ENCODE data around the gene ADARB2.
"Not testable (repeated sequence)": the region's sequence is repeated elsewhere in the genome, so short reads cannot be mapped to it uniquely, and the experiment has no call there.

ADARB2 gene

GRCh38 chr10:1434912-1435692 is 302.2 kb downstream of the ADARB2 start:
- ATAC-seq (ENCODE audit: low read depth) (no peak), DNase-seq (ENCODE audit: low spot score in 2 of 2) (no peak)
- peaks cover under 1% of the 10 kb centered on the region for H3K9me3 Mint-ChIP-seq
- no peak overlapping the region for H3K27ac Mint-ChIP-seq
- H3K27me3 Mint-ChIP-seq = no peaks in the 10 kb centered on the region
- no peaks in the 10 kb centered on the region for H3K36me3 Mint-ChIP-seq
- no peak overlapping the region for H3K4me3 Mint-ChIP-seq
- no peaks in the 10 kb centered on the region for H3K4me1 Mint-ChIP-seq

DNA sequence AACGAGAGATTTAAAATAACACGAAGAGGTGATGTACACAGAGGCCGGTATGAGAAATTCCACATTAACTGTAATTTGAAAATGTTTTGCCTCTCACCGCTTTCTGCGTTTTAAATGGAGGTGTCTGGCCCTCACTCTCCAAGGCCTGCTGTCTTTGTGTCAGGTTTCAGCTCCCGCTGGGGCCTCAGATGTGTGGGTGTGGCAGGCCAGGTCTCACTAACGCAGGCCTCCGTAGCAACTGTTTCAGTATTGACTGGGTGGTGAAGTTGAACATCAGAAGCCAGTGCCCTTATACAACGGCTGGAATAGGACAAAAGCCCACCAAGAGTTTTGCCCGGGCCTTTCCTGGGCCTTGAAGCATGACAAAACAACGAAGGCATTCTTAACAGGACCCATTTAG is 303.1 kb downstream of the ADARB2 start:
- Mint-ChIP-seq H3K9me3 (peaks cover 2% of the 10 kb centered on the region), H3K4me1 (no peaks in the 10 kb centered on the region), H3K27ac (no peak overlapping the region), H3K27me3 (no peaks in the 10 kb centered on the region), H3K36me3 (no peaks in the 10 kb centered on the region), H3K4me3 (no peak overlapping the region)
- DNase-seq (ENCODE audit: low spot score in 2 of 2) (no peak), ATAC-seq (ENCODE audit: low read depth) (no peak)

GRCh38 chr10:1432161-1432560 is 305.2 kb downstream of the ADARB2 start:
- Mint-ChIP-seq H3K4me3 (no peak overlapping the region), H3K36me3 (no peaks in the 10 kb centered on the region), H3K9me3 (peaks cover 2% of the 10 kb centered on the region), H3K27me3 (no peaks in the 10 kb centered on the region), H3K27ac (no peak overlapping the region), H3K4me1 (peaks cover 7% of the 10 kb centered on the region)
- no peak for ATAC-seq (ENCODE audit: low read depth)
- no peak for DNase-seq (ENCODE audit: low spot score in 2 of 2)

- DNase-seq (ENCODE audit: low spot score in 2 of 2) (no peak), ATAC-seq (ENCODE audit: low read depth) (no peak)
- no peak overlapping the region for H3K4me3 Mint-ChIP-seq
- peaks cover 13% of the 10 kb centered on the region for H3K4me1 Mint-ChIP-seq
- no peak overlapping the region for H3K27ac Mint-ChIP-seq
- H3K36me3 Mint-ChIP-seq = no peaks in the 10 kb centered on the region
- H3K27me3 Mint-ChIP-seq = no peaks in the 10 kb centered on the region
- H3K9me3 Mint-ChIP-seq = peaks cover 2% of the 10 kb centered on the region
These were observed 306.1 kb downstream of the ADARB2 start for GRCh38 chr10:1431229-1431628.

DNA sequence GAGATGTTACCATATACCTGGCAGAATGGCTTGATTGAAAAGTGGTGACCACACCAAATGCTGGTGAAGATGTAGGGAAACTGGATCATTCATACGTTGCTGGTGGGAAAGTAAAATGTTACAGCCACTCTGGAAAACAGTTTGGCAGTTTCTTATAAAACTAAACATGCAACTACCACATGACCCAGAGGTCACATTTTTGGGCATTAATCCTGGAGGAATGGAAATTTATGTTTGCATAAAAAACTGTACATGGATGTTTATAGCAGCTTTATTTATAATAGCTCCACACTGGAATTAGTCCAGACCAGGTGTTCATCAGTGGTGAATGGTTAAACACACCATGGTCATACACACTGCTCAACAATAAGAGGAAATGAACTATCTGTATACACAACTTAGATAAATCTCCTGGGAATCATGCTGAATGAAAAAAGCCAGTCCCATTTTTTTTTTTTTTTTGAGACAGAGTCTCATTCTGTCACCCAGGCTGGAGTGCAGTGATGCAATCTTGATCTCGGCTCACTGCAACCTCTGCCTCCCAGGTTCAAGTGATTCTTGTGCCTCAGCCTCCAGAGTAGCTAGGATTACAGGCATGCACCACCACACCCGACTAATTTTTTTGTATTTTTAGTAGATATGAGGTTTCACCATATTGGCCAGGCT is 309.7 kb downstream of the ADARB2 start:
- not testable (repeated sequence) for DNase-seq (ENCODE audit: low spot score in 2 of 2); H3K9me3 Mint-ChIP-seq; H3K36me3 Mint-ChIP-seq; H3K27ac Mint-ChIP-seq; ATAC-seq (ENCODE audit: low read depth); H3K27me3 Mint-ChIP-seq; H3K4me3 Mint-ChIP-seq
- H3K4me1 Mint-ChIP-seq = peaks cover 42% of the 10 kb centered on the region

- no peak for ATAC-seq (ENCODE audit: low read depth)
- DNase-seq (ENCODE audit: low spot score in 2 of 2) = no peak
- Mint-ChIP-seq H3K27me3 (no peaks in the 10 kb centered on the region), H3K4me3 (no peak overlapping the region), H3K36me3 (no peaks in the 10 kb centered on the region), H3K9me3 (peaks cover 2% of the 10 kb centered on the region), H3K4me1 (peaks cover 42% of the 10 kb centered on the region), H3K27ac (no peak overlapping the region)
These were observed 310.5 kb downstream of the ADARB2 start for GRCh38 chr10:1426786-1427185.

- Mint-ChIP-seq H3K36me3 (no peaks in the 10 kb centered on the region), H3K4me1 (peaks cover 50% of the 10 kb centered on the region), H3K27me3 (no peaks in the 10 kb centered on the region), H3K9me3 (peaks cover 2% of the 10 kb centered on the region), H3K27ac (peak overlapping the region; percentile 76), H3K4me3 (peak overlapping the region; percentile 59)
- ATAC-seq (ENCODE audit: low read depth) = peak; percentile 65
- DNase-seq (ENCODE audit: low spot score in 2 of 2) = peak in 1 of 2 donors; percentile 28
These were observed 311.4 kb downstream of the ADARB2 start for GRCh38 chr10:1425879-1426278.

DNA sequence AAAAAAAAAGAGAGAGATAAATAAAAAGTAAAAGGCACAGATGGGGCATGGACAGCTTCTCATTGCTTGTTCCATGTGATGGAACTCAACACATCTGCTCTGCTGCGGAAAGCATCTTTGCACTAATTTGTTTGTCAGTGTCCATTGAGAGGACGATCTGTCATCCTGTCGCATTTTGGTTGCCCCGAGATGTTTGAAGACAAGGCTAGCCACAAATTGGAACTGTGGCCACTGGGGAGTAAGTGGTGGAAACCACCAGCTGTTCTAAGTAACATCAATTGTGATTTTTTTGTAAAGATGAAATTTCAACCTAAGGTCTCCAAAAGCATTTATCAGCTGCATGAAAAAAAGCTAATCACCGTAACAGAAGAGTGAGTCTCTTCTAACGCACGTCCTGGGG is 312.7 kb downstream of the ADARB2 start:
- H3K4me3 Mint-ChIP-seq = peak overlapping the region; percentile 32
- peaks cover 55% of the 10 kb centered on the region for H3K4me1 Mint-ChIP-seq
- no peaks in the 10 kb centered on the region for H3K9me3 Mint-ChIP-seq
- H3K27ac Mint-ChIP-seq = peak overlapping the region; percentile 22
- H3K27me3 Mint-ChIP-seq = no peaks in the 10 kb centered on the region
- H3K36me3 Mint-ChIP-seq = no peaks in the 10 kb centered on the region
- DNase-seq (ENCODE audit: low spot score in 2 of 2) (no peak), ATAC-seq (ENCODE audit: low read depth) (peak; percentile 4)

- Mint-ChIP-seq H3K27ac (peak overlapping the region; percentile 22), H3K9me3 (no peaks in the 10 kb centered on the region), H3K4me1 (peaks cover 55% of the 10 kb centered on the region), H3K27me3 (no peaks in the 10 kb centered on the region), H3K36me3 (no peaks in the 10 kb centered on the region), H3K4me3 (peak overlapping the region; percentile 32)
- DNase-seq (ENCODE audit: low spot score in 2 of 2) = no peak
- ATAC-seq (ENCODE audit: low read depth) = no peak
These were observed 313.6 kb downstream of the ADARB2 start for GRCh38 chr10:1423676-1424253.

GRCh38 chr10:1422275-1422674 is 315.1 kb downstream of the ADARB2 start:
- ATAC-seq (ENCODE audit: low read depth) = no peak
- Mint-ChIP-seq H3K9me3 (no peaks in the 10 kb centered on the region), H3K4me3 (no peak overlapping the region), H3K27ac (no peak overlapping the region), H3K36me3 (no peaks in the 10 kb centered on the region), H3K27me3 (no peaks in the 10 kb centered on the region), H3K4me1 (peaks cover 49% of the 10 kb centered on the region)
- DNase-seq (ENCODE audit: low spot score in 2 of 2) = no peak

GRCh38 chr10:1420661-1421362 is 316.5 kb downstream of the ADARB2 start:
- no peaks in the 10 kb centered on the region for H3K9me3 Mint-ChIP-seq
- H3K4me1 Mint-ChIP-seq = peaks cover 44% of the 10 kb centered on the region
- peak overlapping the region; percentile 53 for H3K4me3 Mint-ChIP-seq
- no peaks in the 10 kb centered on the region for H3K36me3 Mint-ChIP-seq
- peak; percentile 81 to 83 for DNase-seq (ENCODE audit: low spot score in 2 of 2)
- peak overlapping the region; percentile 22 for H3K27ac Mint-ChIP-seq
- H3K27me3 Mint-ChIP-seq = peaks cover 3% of the 10 kb centered on the region
- peak; percentile 85 for ATAC-seq (ENCODE audit: low read depth)

GRCh38 chr10:1419796-1420610 is 317.3 kb downstream of the ADARB2 start:
- H3K36me3 Mint-ChIP-seq = no peaks in the 10 kb centered on the region

DNA sequence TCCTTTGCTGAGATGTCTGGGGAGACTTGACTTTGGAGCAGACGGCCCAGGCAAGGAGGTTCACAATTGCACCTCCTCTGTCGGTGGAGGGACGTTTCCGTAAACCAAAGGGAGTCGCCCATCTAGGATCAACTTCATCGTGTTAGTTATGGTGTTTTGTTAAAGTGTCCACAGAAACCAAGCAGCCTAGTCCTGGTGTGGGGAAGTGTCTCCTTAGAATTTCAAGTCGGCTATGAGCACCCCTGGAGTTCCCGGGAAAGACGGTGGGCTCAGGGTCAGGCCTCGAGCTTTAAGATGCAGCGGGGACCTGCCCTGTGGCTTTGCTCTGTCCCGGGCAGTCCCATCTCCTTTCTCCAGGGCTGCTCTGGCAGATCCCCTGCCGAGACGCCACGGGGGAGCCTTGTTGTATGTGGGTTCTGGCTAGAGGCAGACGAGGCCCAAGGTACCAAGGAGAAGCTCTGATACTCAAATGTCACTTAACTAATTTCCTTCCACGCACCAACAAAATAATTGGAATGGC is 319.2 kb downstream of the ADARB2 start:
- ATAC-seq (ENCODE audit: low read depth) = no peak
- Mint-ChIP-seq H3K27me3 (peaks cover 11% of the 10 kb centered on the region), H3K27ac (no peak overlapping the region), H3K4me1 (peaks cover 27% of the 10 kb centered on the region), H3K4me3 (no peak overlapping the region), H3K9me3 (peaks cover 7% of the 10 kb centered on the region), H3K36me3 (no peaks in the 10 kb centered on the region)
- no peak for DNase-seq (ENCODE audit: low spot score in 2 of 2)

More at GRCh38 chr10:1419796-1420610, 317.3 kb downstream of the ADARB2 start:
- DNase-seq (ENCODE audit: low spot score in 2 of 2) (no peak), ATAC-seq (ENCODE audit: low read depth) (no peak)
- H3K4me1 Mint-ChIP-seq = peaks cover 39% of the 10 kb centered on the region
- H3K4me3 Mint-ChIP-seq = peak overlapping the region; percentile 53
- H3K27ac Mint-ChIP-seq = no peak overlapping the region
- peaks cover 3% of the 10 kb centered on the region for H3K9me3 Mint-ChIP-seq
- H3K27me3 Mint-ChIP-seq = peaks cover 6% of the 10 kb centered on the region
